Thyroid gland (tissue), 4 donors: ENCODE measurements around the gene NAT8. TPM values are rescaled to one million over a fixed set of nuclear protein-coding genes. Genes with fewer than 3 reads are reported as not detected.
"Not testable (repeated sequence)": the region's sequence is repeated elsewhere in the genome, so short reads cannot be mapped to it uniquely, and the experiment has no call there.

Experiments
- DNase-seq, 2 donors: peaks; one replicate each; pipeline ENCODE4 v3.0.0-alpha.2; 2019
- H3K27ac ChIP-seq, 3 donors: fragments of 200-600 bp; sonication (generic); 1 replicate in 2 of 3; 2 replicates in 1 of 3; pipeline ENCODE4 v1.5.1; 2016 to 2019; ENCODE audit warnings: mild to moderate bottlenecking in 1 of 3, moderate library complexity in 1 of 3
- H3K27me3 ChIP-seq: fragments of 200-600 bp; sonication (generic); one replicate; pipeline ENCODE4 v1.5.1; 2019
- H3K36me3 ChIP-seq, 2 donors: fragments of 200-600 bp; sonication (generic); one replicate each; pipeline ENCODE4 v1.5.1; 2016 to 2019
- H3K4me1 ChIP-seq, 2 donors: fragments of 200-600 bp; sonication (generic); one replicate each; pipeline ENCODE4 v1.5.1; 2017 to 2019
- H3K4me3 ChIP-seq, 3 donors: fragments of 200-600 bp; sonication (generic); replicated peaks in 1 of 3; 1 replicate in 2 of 3; 2 replicates in 1 of 3; pipeline ENCODE4 v1.5.1; 2016; ENCODE audit warnings: mild to moderate bottlenecking in 1 of 3
- H3K9me3 ChIP-seq: fragments of 200-600 bp; sonication (generic); one replicate; pipeline ENCODE4 v1.5.1; 2017
- CTCF ChIP-seq, 6 experiments: fragments of 200-600 bp in 3 of 6; fragments of 450-650 bp in 3 of 6; sonication (generic) in 3 of 6; IDR thresholded peaks; one replicate each; pipeline ENCODE4 v1.5.1; 2016 to 2019; ENCODE audit warnings: antibody characterized with exemption in 6 of 6, mild to moderate bottlenecking in 2 of 6, inconsistent platforms in 1 of 6, moderate library complexity in 1 of 6
- POLR2A ChIP-seq, 2 donors: fragments of 450-650 bp; IDR thresholded peaks; one replicate each; pipeline ENCODE4 v1.6.1; 2017; ENCODE audit warnings: antibody characterized with exemption in 2 of 2, mild to moderate bottlenecking in 2 of 2, moderate library complexity in 1 of 2
- WGBS, 2 donors: methylation state at CpG; one replicate each; pipeline ENCODE4 v1.1.5; 2017; 5-methylcytosine and 5-hydroxymethylcytosine counted together
- intact Hi-C: fragments of 100-400 bp; cut with DNase I; formaldehyde crosslinking; loops from one replicate; pipeline ENCODE4 v1.15.1; 2023
- total RNA-seq, 4 donors: library from RNA; depleted of rRNA; stranded (reverse); fragments of >200 nt; gene quantifications; one replicate each; pipeline ENCODE4 v1.2.3, GENCODE V29; 2016

NAT8 gene
- total RNA-seq, 4 donors from 2014 or later = not detected

GRCh38 chr2:73652348-73652747 is 10.1 kb upstream of the NAT8 start:
- H3K4me3 ChIP-seq = no peak overlapping the region
- WGBS, 2 donors = 93 to 94% methylated on average over 3 of the region's 3 CpGs

GRCh38 chr2:73651591-73652230 is 9.5 kb upstream of the NAT8 start:
- no peaks in the 10 kb centered on the region for H3K27me3 ChIP-seq
- WGBS, 2 donors = 70 to 75% methylated on average over 6 of the region's 6 CpGs
- no peaks in the 10 kb centered on the region for H3K4me1 ChIP-seq
- intact Hi-C loops = no loop called here
- no peak overlapping the region for H3K4me3 ChIP-seq
- no peaks in the 10 kb centered on the region for H3K36me3 ChIP-seq
- TF ChIP-seq POLR2A (IDR thresholded peaks at IDR 0.05) = no peak
- no peak for TF ChIP-seq CTCF (IDR thresholded peaks at IDR 0.05)
- H3K9me3 ChIP-seq = no peaks in the 10 kb centered on the region
- H3K27ac ChIP-seq = no peak overlapping the region
- no peak for DNase-seq

More at GRCh38 chr2:73652348-73652747, 10.1 kb upstream of the NAT8 start:
- H3K27me3 ChIP-seq = no peaks in the 10 kb centered on the region
- H3K27ac ChIP-seq = no peak overlapping the region
- no peaks in the 10 kb centered on the region for H3K9me3 ChIP-seq
- no peak for DNase-seq
- no peaks in the 10 kb centered on the region for H3K36me3 ChIP-seq
- no peaks in the 10 kb centered on the region for H3K4me1 ChIP-seq
- TF ChIP-seq CTCF (IDR thresholded peaks at IDR 0.05) (no peak), POLR2A (IDR thresholded peaks at IDR 0.05) (no peak)
- intact Hi-C loops = no loop called here

GRCh38 chr2:73647690-73648089 is 5.5 kb upstream of the NAT8 start:
- H3K36me3 ChIP-seq, H3K9me3 ChIP-seq, H3K4me1 ChIP-seq, intact Hi-C loops, H3K27ac ChIP-seq, H3K27me3 ChIP-seq, DNase-seq, H3K4me3 ChIP-seq: not testable (repeated sequence)
- 92% methylated on average over 10 of the region's 10 CpGs for WGBS, 2 donors

- DNase-seq = no peak
- intact Hi-C loops = no loop called here
- WGBS, 2 donors = 93 to 94% methylated on average over 3 of the region's 3 CpGs
- Histone ChIP-seq H3K4me1 (no peaks in the 10 kb centered on the region), H3K27me3 (no peaks in the 10 kb centered on the region), H3K4me3 (no peak overlapping the region), H3K36me3 (no peaks in the 10 kb centered on the region), H3K27ac (no peak overlapping the region), H3K9me3 (no peaks in the 10 kb centered on the region)
- no peak for TF ChIP-seq CTCF (IDR thresholded peaks at IDR 0.05)
- no peak for TF ChIP-seq POLR2A (IDR thresholded peaks at IDR 0.05)
These were observed 507 bp downstream of the NAT8 start for GRCh38 chr2:73641767-73642062.

GRCh38 chr2:73640946-73641766 is 1.1 kb downstream of the NAT8 start:
- TF ChIP-seq CTCF (IDR thresholded peaks at IDR 0.05) (no peak), POLR2A (IDR thresholded peaks at IDR 0.05) (no peak)
- H3K4me1 ChIP-seq = no peaks in the 10 kb centered on the region
- WGBS, 2 donors = 89 to 90% methylated on average over 19 of the region's 19 CpGs
- no peaks in the 10 kb centered on the region for H3K36me3 ChIP-seq
- no peak overlapping the region for H3K4me3 ChIP-seq
- H3K27me3 ChIP-seq = no peaks in the 10 kb centered on the region
- intact Hi-C loops = no loop called here
- no peak overlapping the region for H3K27ac ChIP-seq
- H3K9me3 ChIP-seq = no peaks in the 10 kb centered on the region
- no peak for DNase-seq
